Transverse colon (tissue), 4 donors: Measurements from ENCODE around the gene MAB21L3.

Experiments used
- EP300 ChIP-seq: sonication (generic); formaldehyde crosslinking; IDR thresholded peaks from one replicate; pipeline ENCODE4 v1.6.1; 2017; ENCODE audit warnings: antibody characterized with exemption, low read depth
- POLR2A ChIP-seq: fragments of 450-650 bp; IDR thresholded peaks from one replicate; pipeline ENCODE4 v1.6.1; 2016; ENCODE audit warnings: antibody characterized with exemption, mild to moderate bottlenecking, moderate library complexity
- POLR2AphosphoS5 ChIP-seq, 3 donors: sonication (generic); formaldehyde crosslinking; IDR thresholded peaks; one replicate each; pipeline ENCODE4 v1.6.1; 2016; ENCODE audit warnings: antibody characterized with exemption in 3 of 3
- TF ChIP-seq, protein P1 (sequence below), 5 experiments: fragments of 200-600 bp in 3 of 5; fragments of 450-650 bp in 2 of 5; sonication (generic) in 3 of 5; IDR thresholded peaks; 1 replicate in 2 of 5; 2 replicates in 3 of 5; pipeline ENCODE4 v1.5.1; 2016 to 2017; ENCODE audit warnings: antibody characterized with exemption in 5 of 5, inconsistent platforms in 3 of 5, mild to moderate bottlenecking in 2 of 5, moderate library complexity in 1 of 5

GRCh38 chr1:116092752-116093489 lies 18.3 kb upstream of the MAB21L3 start:
- TF ChIP-seq, protein P1, sequence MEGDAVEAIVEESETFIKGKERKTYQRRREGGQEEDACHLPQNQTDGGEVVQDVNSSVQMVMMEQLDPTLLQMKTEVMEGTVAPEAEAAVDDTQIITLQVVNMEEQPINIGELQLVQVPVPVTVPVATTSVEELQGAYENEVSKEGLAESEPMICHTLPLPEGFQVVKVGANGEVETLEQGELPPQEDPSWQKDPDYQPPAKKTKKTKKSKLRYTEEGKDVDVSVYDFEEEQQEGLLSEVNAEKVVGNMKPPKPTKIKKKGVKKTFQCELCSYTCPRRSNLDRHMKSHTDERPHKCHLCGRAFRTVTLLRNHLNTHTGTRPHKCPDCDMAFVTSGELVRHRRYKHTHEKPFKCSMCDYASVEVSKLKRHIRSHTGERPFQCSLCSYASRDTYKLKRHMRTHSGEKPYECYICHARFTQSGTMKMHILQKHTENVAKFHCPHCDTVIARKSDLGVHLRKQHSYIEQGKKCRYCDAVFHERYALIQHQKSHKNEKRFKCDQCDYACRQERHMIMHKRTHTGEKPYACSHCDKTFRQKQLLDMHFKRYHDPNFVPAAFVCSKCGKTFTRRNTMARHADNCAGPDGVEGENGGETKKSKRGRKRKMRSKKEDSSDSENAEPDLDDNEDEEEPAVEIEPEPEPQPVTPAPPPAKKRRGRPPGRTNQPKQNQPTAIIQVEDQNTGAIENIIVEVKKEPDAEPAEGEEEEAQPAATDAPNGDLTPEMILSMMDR (IDR thresholded peaks at IDR 0.05), result no peak
- TF ChIP-seq POLR2AphosphoS5 (IDR thresholded peaks at IDR 0.05), result no peak
- no peak for TF ChIP-seq POLR2A
- no peak for TF ChIP-seq EP300
